ENCODE data around the gene ZBTB5.
"Not testable (repeated sequence)": the region's sequence is repeated elsewhere in the genome, so short reads cannot be mapped to it uniquely, and the experiment has no call there.

The ZBTB5 gene, protein sequence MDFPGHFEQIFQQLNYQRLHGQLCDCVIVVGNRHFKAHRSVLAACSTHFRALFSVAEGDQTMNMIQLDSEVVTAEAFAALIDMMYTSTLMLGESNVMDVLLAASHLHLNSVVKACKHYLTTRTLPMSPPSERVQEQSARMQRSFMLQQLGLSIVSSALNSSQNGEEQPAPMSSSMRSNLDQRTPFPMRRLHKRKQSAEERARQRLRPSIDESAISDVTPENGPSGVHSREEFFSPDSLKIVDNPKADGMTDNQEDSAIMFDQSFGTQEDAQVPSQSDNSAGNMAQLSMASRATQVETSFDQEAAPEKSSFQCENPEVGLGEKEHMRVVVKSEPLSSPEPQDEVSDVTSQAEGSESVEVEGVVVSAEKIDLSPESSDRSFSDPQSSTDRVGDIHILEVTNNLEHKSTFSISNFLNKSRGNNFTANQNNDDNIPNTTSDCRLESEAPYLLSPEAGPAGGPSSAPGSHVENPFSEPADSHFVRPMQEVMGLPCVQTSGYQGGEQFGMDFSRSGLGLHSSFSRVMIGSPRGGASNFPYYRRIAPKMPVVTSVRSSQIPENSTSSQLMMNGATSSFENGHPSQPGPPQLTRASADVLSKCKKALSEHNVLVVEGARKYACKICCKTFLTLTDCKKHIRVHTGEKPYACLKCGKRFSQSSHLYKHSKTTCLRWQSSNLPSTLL

DNA sequence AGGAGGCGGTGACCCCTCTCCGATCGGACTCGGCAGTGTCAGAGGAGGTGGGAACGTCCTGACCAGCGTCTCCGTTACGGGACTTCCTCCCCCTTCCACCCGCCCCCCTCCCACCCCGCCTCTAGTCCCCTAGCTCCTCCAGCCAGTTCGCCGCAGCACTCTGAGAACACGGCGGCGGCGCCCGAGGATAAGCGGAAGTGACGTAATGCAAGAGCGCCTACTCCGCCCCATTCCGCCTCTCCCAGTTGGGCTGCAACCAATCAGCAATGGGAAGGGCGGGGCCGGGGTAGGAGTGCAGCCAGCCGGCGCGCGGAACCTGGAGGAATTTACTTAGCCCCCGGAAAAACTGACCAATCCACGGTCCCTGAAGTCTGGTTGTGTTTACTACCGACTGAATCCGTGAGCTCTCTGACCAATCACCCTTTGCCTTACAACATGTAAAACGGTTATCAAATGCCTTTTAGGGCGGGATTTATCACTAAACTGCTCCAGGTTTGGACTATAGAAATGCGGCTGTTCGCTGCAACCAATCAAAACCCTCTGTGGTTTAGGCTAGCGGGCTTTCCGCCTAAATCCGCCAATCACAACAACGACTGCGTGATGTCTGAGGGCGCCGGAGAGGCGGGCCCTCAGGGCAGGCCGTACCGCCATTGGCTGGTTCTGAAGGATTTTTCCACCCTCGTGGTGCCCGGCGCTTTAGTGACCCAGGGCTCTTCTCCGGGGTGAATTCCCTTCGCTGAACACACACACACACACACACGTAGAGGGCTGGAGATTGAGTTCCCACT lies at the start of gene ZBTB5:
ZBTB5 (minus strand) TSS at position 202 of the 788 bp plus-strand sequence. CDS start 22,899 bp downstream, outside the sequence.
- DNase-seq (ENCODE audit: low read depth): peak; percentile 100

GRCh38 chr9:37514999-37515398 lies 49.7 kb upstream of the ZBTB5 start:
- DNase-seq (ENCODE audit: low read depth): no peak

GRCh38 chr9:37514415-37514814 lies 49.2 kb upstream of the ZBTB5 start:
- DNase-seq (ENCODE audit: low read depth): not testable (repeated sequence)

DNA sequence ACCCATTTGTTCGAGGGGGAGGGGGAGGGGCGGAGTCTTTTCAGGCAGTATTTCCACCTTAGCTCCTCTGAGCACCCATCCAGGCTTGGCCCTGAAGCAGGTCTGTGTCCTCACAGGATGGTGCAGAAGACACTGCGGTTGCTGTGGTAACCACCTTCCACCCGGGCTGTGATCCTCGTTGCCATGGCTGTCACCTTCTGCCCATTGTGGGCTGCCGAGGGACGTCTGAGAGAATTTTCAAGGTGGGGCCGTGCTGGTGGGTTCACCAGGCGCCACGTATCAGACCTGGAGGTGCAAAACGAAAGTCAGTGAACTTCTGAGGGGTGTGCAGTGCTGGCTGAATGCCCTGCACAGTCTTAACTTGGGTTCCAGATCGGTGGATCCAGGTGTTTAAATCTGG lies 47.2 kb upstream of the ZBTB5 start:
- no peak for DNase-seq (ENCODE audit: low read depth)

DNA sequence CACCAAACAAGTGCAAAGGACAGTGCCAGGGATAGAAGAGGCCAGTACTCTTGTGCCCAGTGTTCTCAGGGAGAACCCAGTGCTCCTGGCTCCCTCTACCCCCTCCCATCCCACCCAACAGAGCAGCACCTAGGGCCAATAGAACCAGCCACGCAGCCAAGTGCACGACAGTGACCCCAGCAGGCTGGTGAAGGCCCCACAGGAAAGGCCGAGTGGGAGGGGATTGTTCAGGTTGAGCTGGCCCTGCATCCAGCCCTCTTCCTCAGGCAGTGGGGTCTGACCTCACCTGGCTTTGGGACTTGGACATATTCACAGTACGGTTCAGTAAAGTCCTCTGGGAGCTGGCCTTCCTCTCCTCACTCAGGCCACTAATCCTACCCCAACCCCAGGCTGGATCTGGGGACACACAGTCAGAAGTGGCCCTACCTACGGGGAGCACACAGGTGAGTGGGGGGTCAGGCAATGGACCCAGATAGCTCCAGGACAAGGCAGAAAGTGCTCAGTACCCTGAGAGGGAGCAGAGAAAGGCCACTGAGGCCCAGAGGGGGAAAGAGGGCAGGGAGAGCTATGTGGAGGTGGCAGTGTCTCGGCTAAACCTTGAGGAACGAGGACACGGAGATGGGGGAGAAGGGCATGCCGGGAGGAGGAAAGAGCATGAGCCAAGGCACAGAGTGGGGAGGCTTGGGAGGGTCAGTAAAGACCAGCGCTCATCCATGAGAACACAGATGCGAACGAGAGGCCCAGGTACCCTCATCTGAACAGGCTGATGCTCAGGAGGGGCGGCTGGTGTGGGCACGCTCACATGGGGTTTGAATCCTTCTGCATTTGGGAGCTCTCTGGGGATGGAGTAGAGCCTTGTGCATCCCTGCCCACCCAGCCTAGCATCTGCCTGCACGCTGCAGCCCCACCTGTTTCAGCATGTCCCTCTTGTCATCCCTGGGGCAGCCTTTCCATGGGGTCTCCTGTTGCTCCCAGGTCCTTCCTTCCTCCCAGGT lies 46.1 kb upstream of the ZBTB5 start:
- DNase-seq (ENCODE audit: low read depth): no peak

DNA sequence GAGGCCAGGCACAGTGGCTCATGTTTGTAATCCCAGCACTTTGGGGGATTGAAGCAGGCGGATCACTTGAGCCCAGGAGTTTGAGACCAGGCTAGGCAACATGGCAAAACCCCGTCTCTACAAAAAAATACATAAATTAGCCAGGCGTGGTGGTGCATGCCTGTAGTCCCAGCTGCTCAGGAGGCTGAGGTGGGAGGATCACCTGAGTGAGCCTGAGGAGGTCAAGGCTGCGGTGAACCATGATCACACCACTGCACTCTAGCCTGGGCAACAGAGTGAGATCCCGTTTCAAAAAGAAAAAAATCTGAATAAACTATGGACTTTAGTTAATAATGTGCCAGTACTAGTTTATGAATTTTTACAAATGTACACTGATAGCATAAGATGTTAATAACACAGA lies 44.8 kb upstream of the ZBTB5 start:
- not testable (repeated sequence) for DNase-seq (ENCODE audit: low read depth)

DNA sequence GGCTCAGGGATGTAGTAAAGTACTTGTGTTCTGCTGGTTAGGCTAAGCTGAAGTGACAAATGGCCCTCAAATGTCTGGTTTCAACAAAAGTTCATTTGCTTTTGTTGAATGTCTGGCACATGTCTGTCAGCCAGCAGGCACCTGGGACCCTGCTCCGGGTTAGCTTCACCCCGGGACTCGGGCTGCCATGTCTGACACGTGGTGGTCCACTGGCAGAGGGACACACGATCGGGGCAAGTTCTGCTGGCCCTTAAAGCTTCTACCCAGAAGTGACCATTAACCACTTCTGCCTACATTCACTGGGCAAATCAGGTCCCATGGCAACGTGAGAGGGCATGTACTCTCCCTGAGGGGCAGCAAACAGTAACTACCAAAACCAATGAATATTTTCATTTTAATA lies 44.3 kb upstream of the ZBTB5 start:
- no peak for DNase-seq (ENCODE audit: low read depth)

DNA sequence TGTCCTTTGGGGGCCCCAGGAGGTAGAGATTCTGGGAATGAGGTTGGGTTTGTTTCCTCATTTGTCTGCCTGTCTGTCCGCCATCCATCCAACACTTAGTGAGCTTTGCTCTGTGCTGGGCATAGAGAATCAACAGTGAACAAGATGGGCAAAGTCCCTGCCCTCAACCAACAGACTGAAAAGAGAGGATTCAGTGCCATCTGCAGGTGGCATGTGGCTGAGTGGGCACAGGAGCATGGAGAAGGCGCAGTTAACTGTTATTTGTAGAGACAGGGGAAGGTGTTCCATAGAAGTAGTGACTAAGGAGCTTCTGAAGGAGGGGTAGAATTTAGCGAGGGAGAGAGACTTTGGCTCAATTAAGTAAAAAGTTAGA lies 43.6 kb upstream of the ZBTB5 start:
- no peak for DNase-seq (ENCODE audit: low read depth)

- no peak for DNase-seq (ENCODE audit: low read depth)
Measured at GRCh38 chr9:37508135-37508833, 43.0 kb upstream of the ZBTB5 start.

GRCh38 chr9:37507566-37508134 lies 42.4 kb upstream of the ZBTB5 start:
- DNase-seq (ENCODE audit: low read depth): no peak

DNA sequence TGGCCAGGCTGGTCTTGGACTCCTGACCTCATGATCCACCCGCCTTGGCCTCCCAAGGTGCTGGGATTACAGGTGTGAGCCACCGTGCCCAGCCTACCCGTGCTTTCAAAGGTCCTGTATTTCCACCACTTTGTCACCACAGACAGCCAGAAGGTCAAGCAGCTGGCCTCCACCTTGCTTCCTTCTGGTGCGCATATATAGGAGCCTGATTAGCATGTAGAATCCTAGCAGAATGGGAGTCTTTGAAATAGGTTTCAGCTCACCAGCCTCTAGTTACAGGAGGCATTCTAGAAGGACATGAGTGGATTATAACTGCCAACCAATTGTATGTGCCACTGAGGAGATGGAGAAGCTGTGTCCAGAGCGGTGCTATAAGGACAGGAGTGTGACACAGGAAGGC lies 39.4 kb upstream of the ZBTB5 start:
- DNase-seq (ENCODE audit: low read depth): no peak

DNA sequence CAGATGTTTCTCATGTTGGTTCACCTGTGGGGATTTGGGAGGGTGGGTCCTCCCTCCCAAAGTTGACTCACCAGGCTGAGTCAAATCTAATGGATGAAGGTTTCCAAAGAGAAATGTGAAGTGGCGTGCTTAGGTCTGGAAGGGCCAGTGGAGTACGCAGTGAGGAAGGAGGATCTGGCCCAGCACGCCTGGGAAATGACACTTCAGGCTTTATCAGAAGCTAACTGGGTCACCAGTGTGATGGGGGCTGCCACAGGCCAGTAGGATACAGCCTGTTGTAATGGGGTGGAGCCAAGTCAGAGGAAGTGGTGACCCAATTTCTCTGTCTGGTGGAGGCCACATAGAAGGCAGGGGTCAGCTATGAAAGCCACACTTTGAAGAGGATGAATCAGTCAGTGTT lies 38.5 kb upstream of the ZBTB5 start:
- DNase-seq (ENCODE audit: low read depth): no peak

DNA sequence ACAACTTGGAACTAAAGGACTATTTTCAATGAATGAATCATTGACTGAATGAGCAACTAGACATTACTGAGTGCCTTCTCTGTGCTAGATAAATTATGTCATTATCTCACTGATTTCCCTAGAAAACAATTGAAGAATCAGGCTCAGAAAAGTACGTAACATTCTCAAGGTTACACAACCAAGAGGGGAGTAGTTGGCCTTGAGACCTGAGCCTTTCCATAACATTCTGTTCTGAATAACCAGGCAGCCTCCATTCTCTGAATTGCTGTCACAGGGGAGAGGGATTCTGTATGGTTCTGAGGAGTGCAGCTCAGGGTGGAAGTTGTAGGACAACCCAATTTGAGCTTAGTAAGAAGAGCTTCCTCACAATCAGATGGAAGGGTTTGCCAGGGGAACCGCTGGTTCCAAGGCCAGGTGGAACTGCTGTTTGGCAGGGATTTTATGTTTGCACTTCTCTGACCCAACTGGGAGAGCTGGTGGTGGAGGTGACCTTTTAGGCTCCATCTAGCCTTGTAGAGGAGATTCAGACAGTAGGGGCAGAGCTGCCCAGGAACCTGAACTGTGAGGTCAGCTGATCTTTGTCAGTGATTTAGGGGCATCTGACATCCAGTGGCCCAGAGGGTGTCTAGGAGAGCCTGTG lies 36.8 kb upstream of the ZBTB5 start:
- no peak for DNase-seq (ENCODE audit: low read depth)

DNA sequence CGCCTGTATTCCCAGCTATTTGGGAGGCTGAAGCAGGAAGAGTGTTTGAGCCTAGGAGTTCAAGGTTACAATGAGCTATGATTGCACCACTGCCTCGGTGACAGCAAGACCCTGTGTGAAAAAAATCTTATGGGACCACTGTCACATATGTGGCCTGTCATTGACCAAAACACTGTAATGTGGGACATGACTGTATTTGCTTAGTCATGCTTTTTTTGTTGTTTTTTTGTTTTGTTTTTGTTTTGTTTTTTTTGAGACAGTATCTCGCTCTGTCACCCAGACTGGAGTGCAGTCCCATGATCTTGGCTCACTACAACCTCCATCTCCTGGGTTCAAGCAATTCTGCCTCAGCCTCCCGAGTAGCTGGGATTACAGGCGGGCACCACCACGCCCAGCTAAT lies 34.0 kb upstream of the ZBTB5 start:
- DNase-seq (ENCODE audit: low read depth): no peak

DNA sequence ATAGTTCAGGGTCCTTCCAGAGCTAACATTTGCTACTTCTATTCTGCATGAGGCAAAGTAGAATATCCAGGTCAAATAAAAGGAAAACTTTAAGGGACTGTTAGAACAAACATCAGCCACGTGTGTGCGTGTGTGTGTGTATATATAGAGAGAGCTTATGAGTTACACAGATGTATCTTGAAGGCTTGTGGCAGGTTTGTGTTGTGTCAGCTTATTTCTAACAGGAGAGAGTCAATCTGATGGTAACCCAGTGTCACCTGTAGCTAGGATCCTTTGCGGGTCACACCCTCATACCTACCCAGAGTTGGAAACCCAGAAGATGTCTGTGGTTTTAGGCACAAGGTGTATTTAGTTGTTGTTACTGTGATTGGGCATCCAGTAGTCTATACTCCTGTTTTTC lies 33.2 kb upstream of the ZBTB5 start:
- DNase-seq (ENCODE audit: low read depth): no peak

GRCh38 chr9:37497320-37497719 lies 32.1 kb upstream of the ZBTB5 start:
- DNase-seq (ENCODE audit: low read depth): no peak

- DNase-seq (ENCODE audit: low read depth): no peak
Measured at GRCh38 chr9:37496020-37496419, 30.8 kb upstream of the ZBTB5 start.

DNA sequence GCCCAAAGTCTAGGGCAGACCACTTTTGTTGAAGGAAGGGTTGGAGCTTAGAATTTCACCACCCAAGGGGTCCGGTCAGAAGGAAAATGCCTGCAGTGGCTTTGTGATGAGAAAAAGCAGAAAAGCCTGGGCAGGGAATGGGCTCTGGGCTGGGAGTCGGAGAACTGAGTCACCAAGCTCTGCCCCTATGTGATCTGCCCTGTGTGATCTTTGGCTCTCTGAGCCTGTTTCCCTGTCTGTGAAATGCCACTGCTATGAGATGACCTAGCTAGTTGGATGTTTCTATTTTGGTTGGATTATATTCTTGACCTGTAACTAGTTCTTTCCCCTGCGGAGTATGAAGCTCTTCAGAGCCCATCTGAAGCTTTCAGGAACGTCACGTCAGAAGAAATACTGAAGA lies 30.3 kb upstream of the ZBTB5 start:
- no peak for DNase-seq (ENCODE audit: low read depth)

- DNase-seq (ENCODE audit: low read depth): no peak
Measured at GRCh38 chr9:37491939-37492338, 26.7 kb upstream of the ZBTB5 start.
